ENCODE measurements around the gene PLIN3. TPM values are rescaled to one million over a fixed set of nuclear protein-coding genes. Genes with fewer than 3 reads are reported as not detected.
"Not testable (repeated sequence)": the region's sequence is repeated elsewhere in the genome, so short reads cannot be mapped to it uniquely, and the experiment has no call there.

Gene PLIN3
- polyA plus RNA-seq, 6 donors from 2014 or later, result 35.0 to 57.6 (median 40.4) TPM

DNA sequence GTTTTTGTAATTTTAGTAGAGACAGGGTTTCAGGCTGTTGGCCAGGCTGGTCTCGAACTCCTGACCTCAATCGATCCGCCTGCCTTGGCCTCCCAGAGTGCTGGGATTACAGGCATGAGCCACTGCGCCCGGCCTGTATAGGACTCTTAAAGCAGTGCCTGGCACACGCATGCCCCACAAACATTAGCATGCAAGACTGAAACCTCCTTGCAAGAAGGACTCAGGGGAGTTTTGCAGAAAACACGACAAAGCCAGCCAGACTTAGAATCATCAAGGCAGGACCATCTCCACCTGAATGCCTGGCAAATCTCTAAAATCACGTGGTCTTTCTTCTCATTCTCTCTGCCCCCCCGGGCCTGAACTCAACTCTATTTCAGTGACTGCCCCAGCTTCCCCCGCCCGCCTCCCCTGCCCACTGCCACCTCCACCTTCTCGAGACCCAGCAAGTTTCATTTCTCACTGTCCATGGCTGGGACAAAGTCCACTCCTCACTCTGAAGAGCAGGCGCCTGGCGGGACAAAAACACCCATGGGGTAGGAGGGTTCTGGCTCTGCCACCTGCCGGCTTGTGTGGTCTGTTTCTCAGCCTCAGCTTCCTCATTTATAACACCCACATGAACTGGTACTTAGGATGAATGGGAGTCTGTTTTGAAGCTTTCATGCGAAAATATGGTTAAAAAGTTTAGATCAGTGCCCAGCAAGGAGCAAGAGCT lies 38.3 kb downstream of the PLIN3 start:
- DNase-seq, result peak; percentile 67
- peak overlapping the region; percentile 76 to 97 (median 88) for H3K4me3 Mint-ChIP-seq
- peak overlapping the region; percentile 74 to 99 (median 98) for H3K27ac Mint-ChIP-seq
- H3K27me3 Mint-ChIP-seq, result no peaks in the 10 kb centered on the region
- no peaks in the 10 kb centered on the region for H3K9me3 Mint-ChIP-seq
- ATAC-seq (ENCODE audit: low read depth in 2 of 2), result peak; percentile 63 to 73
- H3K36me3 Mint-ChIP-seq, result no peaks in the 10 kb centered on the region
- peaks cover 24 to 40% (median 33%) of the 10 kb centered on the region in 3 donors for H3K4me1 Mint-ChIP-seq

DNA sequence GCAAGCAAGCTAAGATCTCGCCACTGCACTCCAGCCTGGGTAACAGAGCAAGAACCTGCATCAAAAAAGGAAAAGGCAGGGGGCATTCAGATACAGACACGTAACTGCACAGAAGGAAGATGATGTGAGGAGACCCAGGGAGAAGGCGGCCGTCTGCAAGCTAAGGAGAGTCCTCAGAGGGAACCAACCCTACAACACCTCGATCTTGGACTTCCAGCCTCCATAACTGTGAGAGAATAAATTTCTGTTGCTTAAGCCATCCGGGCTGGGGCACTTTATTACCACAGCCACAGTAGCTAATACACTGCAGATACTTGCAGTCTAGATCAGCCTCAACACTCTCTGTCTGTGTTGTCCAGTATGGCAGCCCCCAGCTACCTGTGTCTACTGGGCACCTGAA lies 43.9 kb downstream of the PLIN3 start:
- no peak for ATAC-seq (ENCODE audit: low read depth in 2 of 2)
- no peak for DNase-seq
- Mint-ChIP-seq H3K27ac (no peak overlapping the region), H3K36me3 (no peaks in the 10 kb centered on the region), H3K27me3 (no peaks in the 10 kb centered on the region), H3K9me3 (no peaks in the 10 kb centered on the region), H3K4me1 (peaks cover 6 to 24% (median 17%) of the 10 kb centered on the region in 3 donors), H3K4me3 (no peak overlapping the region)

DNA sequence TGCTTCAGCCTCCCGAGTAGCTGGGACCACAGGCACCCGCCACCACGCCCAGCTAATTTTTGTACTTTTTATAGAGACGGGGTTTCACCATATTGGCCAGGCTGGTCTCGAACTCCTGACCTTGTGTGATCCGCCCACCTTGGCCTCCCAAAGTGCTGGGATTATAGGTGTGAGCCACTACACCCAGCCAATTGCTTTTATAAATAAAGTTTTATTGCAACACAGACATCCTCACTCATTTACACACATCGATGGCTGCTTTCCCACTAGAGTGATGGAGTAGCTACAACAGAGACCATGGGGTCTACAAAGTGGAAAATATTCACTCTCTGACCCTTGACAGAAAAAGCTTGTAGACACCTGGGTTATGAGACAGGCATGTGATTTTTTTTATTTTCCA lies 45.1 kb downstream of the PLIN3 start:
- not testable (repeated sequence) for H3K4me3 Mint-ChIP-seq; H3K27me3 Mint-ChIP-seq; H3K36me3 Mint-ChIP-seq; DNase-seq; H3K9me3 Mint-ChIP-seq; ATAC-seq (ENCODE audit: low read depth in 2 of 2); H3K27ac Mint-ChIP-seq
- H3K4me1 Mint-ChIP-seq, result peaks cover 3 to 19% (median 9%) of the 10 kb centered on the region in 3 donors

DNA sequence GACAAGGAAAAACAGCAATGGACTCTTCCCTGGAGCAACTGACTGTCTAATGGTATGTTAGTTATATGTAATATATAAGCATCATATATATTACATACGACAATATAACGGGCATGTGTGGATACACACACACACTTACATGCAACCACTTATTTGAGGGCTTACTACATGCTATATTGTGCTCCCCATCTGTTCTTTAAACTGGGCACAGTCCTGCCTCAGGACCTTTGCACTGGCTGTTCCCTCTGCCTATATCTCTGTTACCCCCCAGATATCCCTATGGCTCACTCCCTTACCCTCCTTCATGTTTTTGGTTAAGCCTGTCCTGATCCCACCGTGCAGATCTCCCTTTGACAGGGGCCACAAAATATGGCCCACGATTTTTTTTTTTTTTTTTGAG lies 46.2 kb downstream of the PLIN3 start:
- ATAC-seq (ENCODE audit: low read depth in 2 of 2) (no peak), DNase-seq (no peak)
- Mint-ChIP-seq H3K27me3 (no peaks in the 10 kb centered on the region), H3K4me1 (peaks cover 9 to 28% (median 11%) of the 10 kb centered on the region in 3 donors), H3K27ac (peak overlapping the region in 1 of 6 donors; percentile 17), H3K4me3 (no peak overlapping the region), H3K9me3 (no peaks in the 10 kb centered on the region), H3K36me3 (no peaks in the 10 kb centered on the region)

DNA sequence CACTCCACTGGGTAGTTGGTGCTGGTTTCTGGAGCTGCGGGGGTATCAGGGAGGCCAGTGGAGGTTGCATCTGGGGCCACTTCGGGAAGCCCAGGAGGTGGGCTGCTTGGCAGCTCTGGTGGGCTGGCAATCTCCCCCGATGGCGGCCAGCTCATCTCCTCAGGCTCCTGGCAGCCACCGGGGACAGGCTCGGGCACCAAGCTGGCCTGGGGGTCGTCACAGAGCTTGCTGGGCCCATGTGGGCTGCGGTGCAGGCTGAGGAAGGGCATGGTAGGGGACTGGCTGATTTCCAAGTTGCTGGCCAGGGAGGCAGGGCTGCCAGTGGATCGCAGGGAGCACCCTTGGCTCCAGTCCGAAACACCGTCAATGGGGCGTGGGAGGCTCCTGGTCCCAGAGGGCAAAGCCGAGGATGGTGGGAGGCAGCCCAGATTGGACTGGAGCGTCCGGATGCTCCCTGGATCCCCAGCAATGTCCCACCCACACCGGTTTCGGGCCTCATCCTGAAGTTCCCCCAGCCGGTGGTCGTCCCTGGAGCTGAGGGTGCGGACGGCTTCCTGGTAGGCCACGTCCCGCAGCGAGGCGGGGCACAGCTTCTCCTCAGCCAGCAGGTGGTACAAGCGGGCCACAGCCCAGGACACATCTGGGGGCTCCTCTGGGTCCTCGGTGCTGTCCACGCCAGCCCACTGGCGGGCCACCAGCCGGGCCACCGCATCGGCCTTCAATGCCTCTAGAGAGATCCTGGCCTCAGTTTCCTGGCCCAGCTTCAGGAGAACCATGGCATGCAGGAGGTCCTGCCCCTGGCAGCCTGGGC lies 49.8 kb downstream of the PLIN3 start:
- peak overlapping the region in 2 of 6 donors; percentile 50 to 59 for H3K27ac Mint-ChIP-seq
- DNase-seq (no peak), ATAC-seq (ENCODE audit: low read depth in 2 of 2) (no peak)
- H3K4me1 Mint-ChIP-seq, result peaks cover 15 to 35% (median 22%) of the 10 kb centered on the region in 3 donors
- H3K4me3 Mint-ChIP-seq, result peak overlapping the region in 1 of 8 donors; percentile 38
- H3K36me3 Mint-ChIP-seq, result no peaks in the 10 kb centered on the region
- H3K27me3 Mint-ChIP-seq, result no peaks in the 10 kb centered on the region
- peaks cover 0 to 5% (median 0%) of the 10 kb centered on the region in 7 donors for H3K9me3 Mint-ChIP-seq

DNA sequence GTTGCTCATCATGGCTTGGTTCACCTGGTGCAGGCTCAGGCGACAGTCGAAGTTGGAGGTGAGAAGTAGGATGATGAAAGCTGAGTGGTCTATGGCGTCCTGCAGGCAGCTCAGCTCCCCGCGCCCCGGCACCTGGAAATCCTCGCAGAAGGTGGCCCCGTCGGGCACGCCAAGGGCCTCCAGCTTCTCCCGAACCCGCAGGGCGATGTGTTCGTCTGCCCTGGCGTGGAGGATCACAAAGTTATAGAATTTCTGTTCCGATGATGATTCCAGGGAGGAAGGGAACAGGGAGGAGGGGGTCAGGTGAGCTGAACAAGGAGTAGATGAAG lies 50.6 kb downstream of the PLIN3 start:
- H3K4me1 Mint-ChIP-seq, result peaks cover 17 to 34% (median 23%) of the 10 kb centered on the region in 3 donors
- no peak for ATAC-seq (ENCODE audit: low read depth in 2 of 2)
- H3K27ac Mint-ChIP-seq, result peak overlapping the region in 2 of 6 donors; percentile 39 to 59
- peak overlapping the region in 2 of 8 donors; percentile 38 to 63 for H3K4me3 Mint-ChIP-seq
- no peak for DNase-seq
- no peaks in the 10 kb centered on the region for H3K36me3 Mint-ChIP-seq
- peaks cover 0 to 5% (median 0%) of the 10 kb centered on the region in 7 donors for H3K9me3 Mint-ChIP-seq
- H3K27me3 Mint-ChIP-seq, result no peaks in the 10 kb centered on the region

DNA sequence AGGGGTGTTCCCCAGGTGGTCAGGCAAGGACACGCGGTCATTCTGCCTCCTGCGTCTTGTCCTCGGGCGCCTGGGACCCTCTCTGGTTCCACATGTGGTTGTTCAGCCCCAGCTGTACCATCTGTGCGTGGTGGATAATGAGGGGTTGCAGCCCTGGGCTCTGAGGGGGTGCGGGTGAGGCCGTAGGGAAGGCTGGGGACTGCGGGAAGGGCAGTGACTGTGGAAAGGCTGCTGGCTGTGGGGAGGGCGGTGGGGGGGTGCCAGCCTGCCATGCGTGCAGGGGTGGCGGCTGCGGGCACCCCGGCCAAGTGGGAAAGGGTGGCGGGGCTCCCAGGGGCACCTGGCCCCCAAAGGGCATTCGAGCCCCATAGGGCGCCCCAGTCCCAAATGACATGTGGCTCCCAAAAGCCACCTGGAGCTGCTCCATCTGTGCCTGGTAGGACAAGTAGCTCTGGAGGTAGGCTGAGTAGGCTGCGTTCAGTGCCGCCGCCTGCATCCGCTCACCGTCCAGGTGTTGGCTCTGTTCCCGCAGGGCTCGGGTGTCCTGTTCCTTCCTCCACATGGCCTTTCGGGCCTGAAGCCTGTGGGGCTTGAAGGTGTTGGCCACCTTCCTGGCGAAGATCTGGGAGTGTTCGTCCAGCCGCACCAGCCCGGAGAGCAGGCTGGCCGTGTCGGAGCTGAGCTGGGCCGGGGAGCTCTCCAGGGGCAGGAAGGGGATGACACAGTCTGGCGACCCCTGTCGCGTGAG lies 51.1 kb downstream of the PLIN3 start:
- Mint-ChIP-seq H3K4me1 (peaks cover 23 to 39% (median 29%) of the 10 kb centered on the region in 3 donors), H3K36me3 (no peaks in the 10 kb centered on the region), H3K9me3 (peaks cover 0 to 5% (median 0%) of the 10 kb centered on the region in 7 donors), H3K27me3 (no peaks in the 10 kb centered on the region), H3K27ac (peak overlapping the region in 1 of 6 donors; percentile 74), H3K4me3 (peak overlapping the region in 3 of 8 donors; percentile 63 to 89 (median 77))
- DNase-seq (no peak), ATAC-seq (ENCODE audit: low read depth in 2 of 2) (no peak)

DNA sequence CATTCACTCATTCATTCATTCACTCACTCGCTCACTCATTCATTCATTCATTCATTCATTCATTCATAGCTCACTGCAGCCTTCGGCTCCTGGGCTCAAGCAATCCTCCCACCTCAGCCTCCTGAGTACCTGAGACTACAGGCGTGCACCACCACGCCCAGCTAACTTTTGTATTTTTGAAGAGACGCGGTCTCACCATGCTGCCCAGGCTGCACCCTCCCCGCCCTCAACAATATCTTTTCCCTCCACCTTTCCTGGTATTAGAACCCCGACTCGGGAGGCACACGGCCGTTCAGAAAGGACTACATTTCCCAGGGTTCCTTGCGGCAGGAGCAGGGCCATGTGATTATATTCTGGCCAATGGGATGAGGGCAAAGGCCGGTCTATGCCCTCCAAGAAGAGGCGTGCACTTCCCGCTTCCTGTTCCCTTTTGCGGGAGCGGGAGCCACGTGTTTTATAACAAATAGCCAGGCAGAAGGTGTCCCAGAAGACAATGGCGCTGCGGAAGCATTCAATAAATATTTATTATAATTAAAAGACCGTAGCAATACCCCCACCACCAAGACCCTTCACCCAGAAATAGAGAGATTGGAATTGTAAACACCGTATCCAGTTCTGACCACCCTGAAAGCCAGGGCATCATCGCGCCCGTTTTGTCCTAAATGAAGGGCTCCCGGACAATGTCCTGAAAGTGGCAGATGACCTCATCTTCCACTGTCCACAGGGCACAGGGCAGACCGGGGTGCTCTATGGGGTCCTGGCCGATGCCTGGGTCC lies 51.9 kb downstream of the PLIN3 start:
- H3K36me3 Mint-ChIP-seq, result no peaks in the 10 kb centered on the region
- H3K27me3 Mint-ChIP-seq, result no peaks in the 10 kb centered on the region
- ATAC-seq (ENCODE audit: low read depth in 2 of 2) (peak; percentile 84 to 89), DNase-seq (peak; percentile 68)
- H3K27ac Mint-ChIP-seq, result peak overlapping the region in 5 of 6 donors; percentile 33 to 98 (median 94)
- H3K4me1 Mint-ChIP-seq, result peaks cover 27 to 46% (median 35%) of the 10 kb centered on the region in 3 donors
- peak overlapping the region; percentile 4 to 92 (median 88) for H3K4me3 Mint-ChIP-seq
- peaks cover 0 to 5% (median 0%) of the 10 kb centered on the region in 7 donors for H3K9me3 Mint-ChIP-seq

DNA sequence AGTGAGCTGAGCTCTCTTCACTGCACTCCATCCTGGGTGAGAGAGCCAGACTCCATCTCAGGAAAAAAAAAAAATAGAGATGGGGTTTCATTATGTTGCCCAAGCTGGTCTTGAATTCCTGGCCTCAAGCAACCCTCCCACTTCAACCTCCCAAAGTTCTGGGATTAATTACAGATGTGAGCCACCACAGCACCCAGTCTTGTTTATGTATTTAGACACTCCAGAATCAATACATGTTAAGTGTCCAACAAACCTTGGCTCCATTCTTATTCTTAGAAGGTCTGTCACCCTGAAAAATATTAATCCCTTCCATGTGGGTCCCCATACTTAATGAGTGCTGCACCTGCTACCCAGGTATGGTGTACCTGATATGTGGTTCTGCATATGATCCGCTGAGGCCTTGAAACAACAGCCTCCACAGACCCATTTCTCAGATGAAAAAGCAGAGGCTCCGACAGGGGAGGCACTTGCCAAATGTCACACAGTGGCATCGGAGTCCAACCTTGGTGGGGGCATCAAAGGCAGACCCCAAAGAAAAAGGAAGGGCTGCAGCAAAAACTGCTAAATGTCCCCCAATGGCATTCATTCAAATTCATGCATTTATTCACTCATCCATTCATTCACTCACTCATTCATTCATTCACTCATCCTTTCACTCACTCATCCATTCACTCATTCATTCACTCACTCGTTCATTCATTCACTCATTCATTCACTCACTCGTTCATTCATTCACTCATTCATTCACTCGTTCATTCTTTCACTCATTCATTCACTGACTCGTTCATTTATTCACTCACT lies 52.6 kb downstream of the PLIN3 start:
- ATAC-seq (ENCODE audit: low read depth in 2 of 2), result no peak
- Mint-ChIP-seq H3K27ac (peak overlapping the region in 4 of 6 donors; percentile 74 to 98 (median 94)), H3K9me3 (peaks cover 0 to 5% (median 0%) of the 10 kb centered on the region in 7 donors), H3K4me3 (peak overlapping the region in 7 of 8 donors; percentile 77 to 92 (median 89)), H3K36me3 (no peaks in the 10 kb centered on the region), H3K4me1 (peaks cover 30 to 47% (median 37%) of the 10 kb centered on the region in 3 donors), H3K27me3 (no peaks in the 10 kb centered on the region)
- no peak for DNase-seq

DNA sequence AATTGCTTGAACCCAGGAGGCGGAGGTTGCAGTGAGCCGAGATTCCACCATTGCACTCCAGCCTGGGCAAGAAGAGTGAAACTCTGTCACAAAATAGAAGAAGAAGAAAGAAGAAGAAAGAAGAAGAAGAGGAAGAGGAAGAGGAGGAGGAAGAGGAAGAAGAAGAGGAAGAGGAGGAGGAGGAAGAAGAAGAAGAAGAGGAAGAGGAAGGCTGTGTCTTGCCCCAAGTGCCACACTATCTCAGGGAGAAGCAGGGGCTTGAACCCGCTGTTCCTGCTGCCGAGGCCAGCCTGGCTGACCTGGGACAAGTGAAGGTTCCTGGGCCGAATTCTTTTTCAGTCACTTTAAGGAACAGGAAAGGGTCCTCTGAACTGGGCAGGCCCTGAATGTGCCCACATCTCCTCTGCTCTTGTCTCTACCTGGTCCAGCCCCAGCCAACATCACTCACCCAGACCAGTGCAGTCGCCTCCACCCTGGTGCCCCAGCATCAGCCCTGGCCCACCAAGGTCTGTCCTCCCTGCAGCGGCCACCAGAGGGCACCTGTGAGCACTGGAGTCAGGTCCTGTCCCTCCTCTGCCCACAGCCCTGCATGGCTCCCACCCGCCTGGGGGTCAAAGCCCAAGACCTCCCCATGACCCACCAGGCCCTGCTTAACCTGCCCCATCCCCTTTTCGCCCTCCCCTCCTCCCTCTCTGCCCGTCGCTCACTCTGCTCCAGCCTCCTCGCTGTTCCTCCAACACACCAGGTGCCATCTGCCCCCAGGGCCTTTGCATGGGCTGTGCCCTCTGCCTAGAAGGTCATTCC lies 55.9 kb downstream of the PLIN3 start:
- ATAC-seq (ENCODE audit: low read depth in 2 of 2), result peak; percentile 69 to 74
- H3K36me3 Mint-ChIP-seq, result no peaks in the 10 kb centered on the region
- H3K27ac Mint-ChIP-seq, result peak overlapping the region in 5 of 6 donors; percentile 38 to 88 (median 63)
- peak; percentile 77 for DNase-seq
- H3K4me3 Mint-ChIP-seq, result peak overlapping the region in 4 of 8 donors; percentile 5 to 51 (median 27)
- peaks cover 0 to 5% (median 0%) of the 10 kb centered on the region in 7 donors for H3K9me3 Mint-ChIP-seq
- peaks cover 33 to 41% (median 40%) of the 10 kb centered on the region in 3 donors for H3K4me1 Mint-ChIP-seq
- H3K27me3 Mint-ChIP-seq, result no peaks in the 10 kb centered on the region

DNA sequence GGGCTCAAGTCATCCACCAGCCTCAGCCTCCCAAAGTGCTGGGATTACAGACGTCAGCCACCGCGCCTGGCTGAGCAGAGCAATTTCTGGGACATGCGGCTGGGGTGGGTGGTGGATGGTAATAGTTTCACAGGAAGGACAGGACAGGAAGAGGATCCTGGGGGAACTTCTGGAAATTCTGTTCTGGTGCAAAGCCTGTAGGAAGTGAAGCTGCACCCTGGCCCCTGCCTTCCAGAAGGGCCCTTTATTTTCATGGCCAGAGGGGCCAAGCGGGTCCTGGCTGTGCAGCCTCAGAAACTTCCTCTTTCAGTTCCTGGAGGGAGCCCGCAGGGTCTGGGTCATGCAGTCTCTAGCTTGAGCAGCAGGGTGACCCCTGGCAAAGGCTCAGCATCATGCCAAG lies 60.3 kb downstream of the PLIN3 start:
- no peak overlapping the region for H3K4me3 Mint-ChIP-seq
- no peak for ATAC-seq (ENCODE audit: low read depth in 2 of 2)
- DNase-seq, result no peak
- H3K9me3 Mint-ChIP-seq, result no peaks in the 10 kb centered on the region
- no peak overlapping the region for H3K27ac Mint-ChIP-seq
- no peaks in the 10 kb centered on the region for H3K27me3 Mint-ChIP-seq
- H3K4me1 Mint-ChIP-seq, result peaks cover 23 to 30% (median 24%) of the 10 kb centered on the region in 3 donors
- no peaks in the 10 kb centered on the region for H3K36me3 Mint-ChIP-seq

Measured in naive B cell (primary cell).